ENCODE measurements around the gene OCLN. TPM values are rescaled to one million over a fixed set of nuclear protein-coding genes. Genes with fewer than 3 reads are reported as not detected.
"Not testable (repeated sequence)": the region's sequence is repeated elsewhere in the genome, so short reads cannot be mapped to it uniquely, and the experiment has no call there.

Gene OCLN
- total RNA-seq, 1 donor from 2014 or later, result 104 TPM

- DNase-seq (ENCODE audit: low read depth); H3K4me3 ChIP-seq (ENCODE audit: low read depth, low read length); H3K27me3 ChIP-seq (ENCODE audit: control insufficient read depth, insufficient read depth, low read length); H3K36me3 ChIP-seq (ENCODE audit: control insufficient read depth, insufficient read depth, low read length): not testable (repeated sequence)
Measured at GRCh38 chr5:69583356-69583755, 90.8 kb downstream of the OCLN start.

DNA sequence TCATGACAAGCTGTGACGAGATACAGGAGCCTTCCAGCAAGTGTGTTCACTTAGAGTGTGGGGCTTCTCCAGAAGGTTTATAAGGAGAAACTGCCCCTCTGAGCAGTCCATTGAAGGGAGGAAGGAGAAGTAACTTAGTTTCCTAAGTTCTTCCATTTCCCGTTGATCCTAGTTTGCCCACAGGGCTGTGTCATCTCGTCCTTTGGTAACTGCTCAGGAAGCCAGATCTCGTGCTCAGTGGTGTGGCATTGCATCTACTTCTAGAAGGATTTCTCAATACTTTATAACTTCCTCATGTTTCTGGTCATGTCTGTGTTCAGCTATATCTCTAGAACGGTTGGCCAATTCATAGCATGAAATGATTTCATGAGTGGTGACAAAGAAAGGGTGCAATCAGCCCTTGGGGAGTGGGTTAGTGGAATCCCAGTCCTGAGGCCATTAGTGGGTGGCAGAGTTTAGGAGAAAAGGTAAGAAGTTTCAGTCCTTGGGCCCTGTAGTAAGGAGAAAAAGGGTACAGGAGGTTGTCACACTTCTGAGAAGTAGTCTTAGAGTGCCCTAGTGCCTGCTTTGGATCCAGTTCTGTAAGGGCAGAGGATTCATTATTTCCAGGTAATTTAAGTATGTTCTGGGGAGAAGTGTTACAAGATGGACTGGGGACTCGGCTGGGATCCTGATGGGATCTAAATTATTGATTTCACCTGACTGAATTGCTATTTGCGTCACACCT, 103.7 kb downstream of the OCLN start:
- H3K4me3 ChIP-seq (ENCODE audit: low read depth, low read length); DNase-seq (ENCODE audit: low read depth); H3K36me3 ChIP-seq (ENCODE audit: control insufficient read depth, insufficient read depth, low read length); H3K27me3 ChIP-seq (ENCODE audit: control insufficient read depth, insufficient read depth, low read length): not testable (repeated sequence)

- not testable (repeated sequence) for H3K36me3 ChIP-seq (ENCODE audit: control insufficient read depth, insufficient read depth, low read length); H3K27me3 ChIP-seq (ENCODE audit: control insufficient read depth, insufficient read depth, low read length); DNase-seq (ENCODE audit: low read depth); H3K4me3 ChIP-seq (ENCODE audit: low read depth, low read length)
Measured at GRCh38 chr5:69601947-69602346, 109.4 kb downstream of the OCLN start.

- H3K4me3 ChIP-seq (ENCODE audit: low read depth, low read length); H3K36me3 ChIP-seq (ENCODE audit: control insufficient read depth, insufficient read depth, low read length); DNase-seq (ENCODE audit: low read depth); H3K27me3 ChIP-seq (ENCODE audit: control insufficient read depth, insufficient read depth, low read length): not testable (repeated sequence)
Measured at GRCh38 chr5:69606839-69607238, 114.2 kb downstream of the OCLN start.

Other genes starting within 250 kb of the OCLN start
- gene CCDC125, start 160.0 kb upstream of the OCLN start, total RNA-seq, result 7.5 and 9.4 TPM in 2 replicates
- 19.5 and 25.9 TPM in 2 replicates for gene AK6, start 123.3 kb upstream of the OCLN start, total RNA-seq
- 66.9 and 67.2 TPM in 2 replicates for gene TAF9, start 123.3 kb upstream of the OCLN start, total RNA-seq
- 25.9 and 26.0 TPM in 2 replicates for gene RAD17, start 123.0 kb upstream of the OCLN start, total RNA-seq
- gene MARVELD2, start 77.7 kb upstream of the OCLN start, total RNA-seq, result 27.6 and 28.6 TPM in 2 replicates
- 28.4 and 31.3 TPM in 2 replicates for gene GTF2H2C, start 67.4 kb downstream of the OCLN start, total RNA-seq